Measurements from ENCODE around the gene CRY1. TPM values are rescaled to one million over a fixed set of nuclear protein-coding genes. Genes with fewer than 3 reads are reported as not detected.
A peak's percentile ranks its signal among the peaks of the same experiment; 100 is the strongest.
"Not testable (repeated sequence)": the region's sequence is repeated elsewhere in the genome, so short reads cannot be mapped to it uniquely, and the experiment has no call there.

CRY1 gene
- total RNA-seq, 2 experiments from 2014 or later, result 70.7 to 77.4 TPM

- CTCF ChIA-PET, result interaction anchor here (0.9 to 1.4 kb wide), 3 partner anchors 12 to 25 kb away, joined by 3 to 5 read pairs (median 4); partner anchors contain the start of gene CRY1
- Histone ChIP-seq H3K27ac (ENCODE audit: low read depth in 1 of 2, low read length in 2 of 2) (no peak overlapping the region), H3K36me3 (ENCODE audit: insufficient read depth, low read length) (no peaks in the 10 kb centered on the region), H3K9me3 (ENCODE audit: control insufficient read depth in 1 of 2, insufficient read depth in 1 of 2, low read length in 2 of 2) (no peaks in the 10 kb centered on the region), H3K4me3 (ENCODE audit: low read length) (no peak overlapping the region), H3K4me1 (ENCODE audit: insufficient read depth, low read length) (no peaks in the 10 kb centered on the region), H3K27me3 (ENCODE audit: control insufficient read depth in 1 of 2, insufficient read depth in 2 of 2, low read length in 2 of 2) (no peaks in the 10 kb centered on the region)
- peak; percentile 50 for TF ChIP-seq CTCF (IDR thresholded peaks at IDR 0.05)
- peaks cover 32% of the 10 kb centered on the region for H3K4me1 Mint-ChIP-seq (ENCODE audit: low read depth)
- DNase-seq (peak in 3 of 14 experiments; percentile 42 to 61 (median 54)), ATAC-seq (ENCODE audit: poor library complexity) (peak; percentile 43)
- H3K27me3 Mint-ChIP-seq, result no peaks in the 10 kb centered on the region
- POLR2A ChIA-PET, result interaction anchor here (1.3 kb wide), 1 partner anchor 15 kb away, joined by 3 read pairs; no protein-coding TSS in a partner anchor
- H3K36me3 Mint-ChIP-seq (ENCODE audit: low read depth), result peaks cover 10% of the 10 kb centered on the region
- H3K4me3 Mint-ChIP-seq, result no peak overlapping the region
- H3K27ac Mint-ChIP-seq, result no peak overlapping the region
- intact Hi-C loops (cut with DNase I, micrococcal nuclease), result loop anchor here in 1 of 2 experiments (5.0 kb wide), 1 partner anchor 67 kb away; no protein-coding TSS in a partner anchor
- peaks cover 7% of the 10 kb centered on the region for H3K9me3 Mint-ChIP-seq
Measured at GRCh38 chr12:107079172-107080011, 14.0 kb downstream of the CRY1 start.

- H3K4me3 ChIP-seq (ENCODE audit: low read length); H3K9me3 Mint-ChIP-seq; H3K27me3 Mint-ChIP-seq; H3K27ac Mint-ChIP-seq; POLR2A ChIA-PET; H3K36me3 ChIP-seq (ENCODE audit: insufficient read depth, low read length); H3K4me1 ChIP-seq (ENCODE audit: insufficient read depth, low read length); ATAC-seq (ENCODE audit: poor library complexity); H3K36me3 Mint-ChIP-seq (ENCODE audit: low read depth); DNase-seq; H3K4me3 Mint-ChIP-seq; H3K27ac ChIP-seq (ENCODE audit: low read depth in 1 of 2, low read length in 2 of 2); intact Hi-C loops (cut with DNase I, micrococcal nuclease); H3K9me3 ChIP-seq (ENCODE audit: control insufficient read depth in 1 of 2, insufficient read depth in 1 of 2, low read length in 2 of 2); H3K27me3 ChIP-seq (ENCODE audit: control insufficient read depth in 1 of 2, insufficient read depth in 2 of 2, low read length in 2 of 2): not testable (repeated sequence)
- CTCF ChIA-PET, result interaction anchor here (1.3 kb wide), 1 partner anchor 22 kb away, joined by 3 read pairs; no protein-coding TSS in a partner anchor
- peaks cover 33% of the 10 kb centered on the region for H3K4me1 Mint-ChIP-seq (ENCODE audit: low read depth)
Measured at GRCh38 chr12:107073266-107073665, 20.1 kb downstream of the CRY1 start.

- ChIA-PET POLR2A (no interaction called here), CTCF (no interaction called here)
- H3K27ac Mint-ChIP-seq, result no peak overlapping the region
- peaks cover 37% of the 10 kb centered on the region for H3K36me3 Mint-ChIP-seq (ENCODE audit: low read depth)
- peaks cover 0 to 10% of the 10 kb centered on the region in 2 experiments for H3K9me3 ChIP-seq (ENCODE audit: control insufficient read depth in 1 of 2, insufficient read depth in 1 of 2, low read length in 2 of 2)
- TF ChIP-seq CTCF (IDR thresholded peaks at IDR 0.05), result no peak
- peaks cover 19% of the 10 kb centered on the region for H3K4me1 Mint-ChIP-seq (ENCODE audit: low read depth)
- intact Hi-C loops (cut with DNase I, micrococcal nuclease), result loop anchor here (5.0 kb wide), 2 partner anchors 39 to 49 kb away; no protein-coding TSS in a partner anchor
- no peak overlapping the region for H3K4me3 Mint-ChIP-seq
- H3K4me3 ChIP-seq (ENCODE audit: low read length), result no peak overlapping the region
- H3K9me3 Mint-ChIP-seq, result peaks cover 20% of the 10 kb centered on the region
- DNase-seq (peak in 1 of 14 experiments; percentile 13), ATAC-seq (ENCODE audit: poor library complexity) (no peak)
- no peaks in the 10 kb centered on the region for H3K27me3 ChIP-seq (ENCODE audit: control insufficient read depth in 1 of 2, insufficient read depth in 2 of 2, low read length in 2 of 2)
- no peaks in the 10 kb centered on the region for H3K27me3 Mint-ChIP-seq
- H3K27ac ChIP-seq (ENCODE audit: low read depth in 1 of 2, low read length in 2 of 2), result no peak overlapping the region
- no peaks in the 10 kb centered on the region for H3K36me3 ChIP-seq (ENCODE audit: insufficient read depth, low read length)
- peaks cover 5% of the 10 kb centered on the region for H3K4me1 ChIP-seq (ENCODE audit: insufficient read depth, low read length)
Measured at GRCh38 chr12:107066691-107067090, 26.7 kb downstream of the CRY1 start.

Data from CD4-positive, alpha-beta T cell (primary cell).